ENCODE measurements around the gene PCID2.

Gene PCID2

GRCh38 chr13:113229161-113229560, 20.7 kb upstream of the PCID2 start:
- DNase-seq (ENCODE audit: low spot score): no peak
- TF ChIP-seq, protein P1, sequence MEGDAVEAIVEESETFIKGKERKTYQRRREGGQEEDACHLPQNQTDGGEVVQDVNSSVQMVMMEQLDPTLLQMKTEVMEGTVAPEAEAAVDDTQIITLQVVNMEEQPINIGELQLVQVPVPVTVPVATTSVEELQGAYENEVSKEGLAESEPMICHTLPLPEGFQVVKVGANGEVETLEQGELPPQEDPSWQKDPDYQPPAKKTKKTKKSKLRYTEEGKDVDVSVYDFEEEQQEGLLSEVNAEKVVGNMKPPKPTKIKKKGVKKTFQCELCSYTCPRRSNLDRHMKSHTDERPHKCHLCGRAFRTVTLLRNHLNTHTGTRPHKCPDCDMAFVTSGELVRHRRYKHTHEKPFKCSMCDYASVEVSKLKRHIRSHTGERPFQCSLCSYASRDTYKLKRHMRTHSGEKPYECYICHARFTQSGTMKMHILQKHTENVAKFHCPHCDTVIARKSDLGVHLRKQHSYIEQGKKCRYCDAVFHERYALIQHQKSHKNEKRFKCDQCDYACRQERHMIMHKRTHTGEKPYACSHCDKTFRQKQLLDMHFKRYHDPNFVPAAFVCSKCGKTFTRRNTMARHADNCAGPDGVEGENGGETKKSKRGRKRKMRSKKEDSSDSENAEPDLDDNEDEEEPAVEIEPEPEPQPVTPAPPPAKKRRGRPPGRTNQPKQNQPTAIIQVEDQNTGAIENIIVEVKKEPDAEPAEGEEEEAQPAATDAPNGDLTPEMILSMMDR (IDR thresholded peaks at IDR 0.05; ENCODE audit: extremely low read depth, insufficient read depth, missing control alignments): no peak
- in situ Hi-C loops (cut with MboI; ENCODE audit: low pct_unique_long_range_greater_than_20kb, low sequenced_read_pairs, unreplicated experiment): no loop called here

GRCh38 chr13:113226873-113227450, 18.5 kb upstream of the PCID2 start:
- in situ Hi-C loops (cut with MboI; ENCODE audit: low pct_unique_long_range_greater_than_20kb, low sequenced_read_pairs, unreplicated experiment): no loop called here
- TF ChIP-seq, protein P1 (IDR thresholded peaks at IDR 0.05; ENCODE audit: extremely low read depth, insufficient read depth, missing control alignments): no peak
- no peak for DNase-seq (ENCODE audit: low spot score)

DNA sequence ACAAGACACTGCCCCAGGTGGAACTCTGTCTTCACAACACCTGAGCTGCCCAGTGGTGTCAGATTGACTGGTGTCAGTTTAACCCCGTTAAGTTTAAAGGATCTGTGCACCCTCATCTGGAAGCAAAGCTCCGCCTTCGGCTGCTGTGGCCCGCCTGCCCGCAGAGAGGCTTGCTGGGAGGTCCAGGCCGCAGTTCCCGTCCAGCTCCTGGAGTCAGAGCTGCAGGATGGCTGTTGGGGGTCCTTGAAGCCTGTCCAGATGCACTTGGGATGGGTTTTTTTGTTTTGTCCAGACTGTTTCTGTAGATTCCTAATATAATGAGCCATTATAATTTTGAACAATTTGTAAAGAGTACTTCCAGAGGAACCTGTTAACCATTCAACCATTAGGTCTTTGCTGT, 17.0 kb upstream of the PCID2 start:
- TF ChIP-seq, protein P1 (IDR thresholded peaks at IDR 0.05; ENCODE audit: extremely low read depth, insufficient read depth, missing control alignments): no peak
- no peak for DNase-seq (ENCODE audit: low spot score)
- in situ Hi-C loops (cut with MboI; ENCODE audit: low pct_unique_long_range_greater_than_20kb, low sequenced_read_pairs, unreplicated experiment): no loop called here

GRCh38 chr13:113224486-113224885, 16.0 kb upstream of the PCID2 start:
- no peak for DNase-seq (ENCODE audit: low spot score)
- TF ChIP-seq, protein P1 (IDR thresholded peaks at IDR 0.05; ENCODE audit: extremely low read depth, insufficient read depth, missing control alignments): no peak
- in situ Hi-C loops (cut with MboI; ENCODE audit: low pct_unique_long_range_greater_than_20kb, low sequenced_read_pairs, unreplicated experiment): no loop called here

GRCh38 chr13:113223070-113223469, 14.6 kb upstream of the PCID2 start:
- in situ Hi-C loops (cut with MboI; ENCODE audit: low pct_unique_long_range_greater_than_20kb, low sequenced_read_pairs, unreplicated experiment): no loop called here
- TF ChIP-seq, protein P1 (IDR thresholded peaks at IDR 0.05; ENCODE audit: extremely low read depth, insufficient read depth, missing control alignments): no peak
- no peak for DNase-seq (ENCODE audit: low spot score)

DNA sequence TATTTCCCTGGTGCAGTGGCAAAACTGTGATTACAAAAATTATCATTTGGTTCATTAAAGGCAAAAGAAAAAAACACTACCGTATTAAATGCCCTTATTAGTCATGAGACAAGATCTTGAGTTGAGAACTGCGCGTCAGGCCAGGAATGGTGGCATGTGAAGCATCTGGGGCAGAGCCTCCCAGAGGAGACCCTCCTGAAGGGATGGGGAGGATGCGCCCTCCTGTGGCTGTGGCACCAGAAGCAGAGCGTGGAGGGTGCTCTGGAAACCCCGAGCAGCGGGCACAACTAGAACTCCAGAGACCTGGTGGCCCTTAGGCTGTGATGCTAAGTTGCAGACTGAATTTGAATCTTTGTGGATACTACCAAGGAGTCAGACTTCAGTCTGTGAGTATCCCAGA, 12.4 kb upstream of the PCID2 start:
- in situ Hi-C loops (cut with MboI; ENCODE audit: low pct_unique_long_range_greater_than_20kb, low sequenced_read_pairs, unreplicated experiment): no loop called here
- no peak for DNase-seq (ENCODE audit: low spot score)
- TF ChIP-seq, protein P1 (IDR thresholded peaks at IDR 0.05; ENCODE audit: extremely low read depth, insufficient read depth, missing control alignments): no peak
